ENCODE measurements around the gene LIPJ.

GRCh38 chr10:88557256-88557655 lies 29.3 kb upstream of the LIPJ start:
- TF ChIP-seq POLR2A (IDR thresholded peaks at IDR 0.05) (no peak), POLR2AphosphoS5 (IDR thresholded peaks at IDR 0.05; ENCODE audit: insufficient read depth in 1 of 2, low read depth in 1 of 2) (no peak)
